Trophoblast cell (in vitro differentiated cells and primary cell): Measurements from ENCODE around the gene TMEM245.

Source experiments
- DNase-seq, 2 donors: peaks; one replicate each; pipeline ENCODE4 v3.0.0-alpha.2; 2016
- H2AFZ ChIP-seq: 2 replicates; pipeline ENCODE4 v1.6.1; 2013; ENCODE audit warnings: low read length, moderate library complexity, mild to moderate bottlenecking; ENCODE audit not compliant: insufficient read depth, poor library complexity
- H2AK5ac ChIP-seq: 2 replicates; pipeline ENCODE4 v1.6.1; 2013; ENCODE audit warnings: mild to moderate bottlenecking, low read length
- H2BK120ac ChIP-seq: 2 replicates; pipeline ENCODE4 v1.6.1; 2013; ENCODE audit warnings: low read length, mild to moderate bottlenecking, moderate library complexity; ENCODE audit not compliant: insufficient read depth, poor library complexity
- H2BK12ac ChIP-seq: 2 replicates; pipeline ENCODE4 v1.6.1; 2013; ENCODE audit warnings: mild to moderate bottlenecking, low read length, moderate library complexity
- H2BK5ac ChIP-seq: 2 replicates; pipeline ENCODE4 v1.6.1; 2013; ENCODE audit warnings: low read length, low read depth, moderate library complexity, mild to moderate bottlenecking; ENCODE audit not compliant: poor library complexity
- H3K14ac ChIP-seq: 2 replicates; pipeline ENCODE4 v1.6.1; 2013; ENCODE audit warnings: mild to moderate bottlenecking, low read length
- H3K18ac ChIP-seq: 2 replicates; pipeline ENCODE4 v1.6.1; 2013; ENCODE audit warnings: mild to moderate bottlenecking, low read length
- H3K23ac ChIP-seq: 2 replicates; pipeline ENCODE4 v1.6.1; 2013; ENCODE audit warnings: low read length
- H3K27ac ChIP-seq: 2 replicates; pipeline ENCODE4 v1.5.1; 2013; ENCODE audit warnings: low read depth, mild to moderate bottlenecking, inconsistent platforms, low read length, moderate library complexity
- H3K27me3 ChIP-seq: 2 replicates; pipeline ENCODE4 v1.6.1; 2013; ENCODE audit warnings: inconsistent platforms, mild to moderate bottlenecking, low read length, moderate library complexity; ENCODE audit not compliant: insufficient read depth
- H3K36me3 ChIP-seq, 2 experiments: 1 replicate in 1 of 2; 2 replicates in 1 of 2; pipeline ENCODE4 v1.6.1; 2013; ENCODE audit warnings: low read length in 2 of 2, mild to moderate bottlenecking in 2 of 2, moderate library complexity in 1 of 2; ENCODE audit not compliant: insufficient read depth in 2 of 2, control insufficient read depth in 1 of 2
- H3K4ac ChIP-seq: 2 replicates; pipeline ENCODE4 v1.6.1; 2013; ENCODE audit warnings: low read depth, mild to moderate bottlenecking, low read length, moderate library complexity
- H3K4me1 ChIP-seq, 2 experiments: 1 replicate in 1 of 2; 2 replicates in 1 of 2; pipeline ENCODE4 v1.6.1; 2013; ENCODE audit warnings: low read length in 2 of 2, mild to moderate bottlenecking in 2 of 2, moderate library complexity in 1 of 2; ENCODE audit not compliant: insufficient read depth in 2 of 2, control insufficient read depth in 1 of 2
- H3K4me2 ChIP-seq: 2 replicates; pipeline ENCODE4 v1.6.1; 2013; ENCODE audit warnings: inconsistent platforms, mild to moderate bottlenecking, low read length, moderate library complexity
- H3K4me3 ChIP-seq: 2 replicates; pipeline ENCODE4 v1.5.1; 2013; ENCODE audit warnings: mild to moderate bottlenecking, low read depth, low read length, inconsistent platforms
- H3K79me1 ChIP-seq: one replicate; pipeline ENCODE4 v1.6.1; 2013; ENCODE audit warnings: low read length
- H3K79me2 ChIP-seq: 2 replicates; pipeline ENCODE4 v1.6.1; 2013; ENCODE audit warnings: low read length, mild to moderate bottlenecking; ENCODE audit not compliant: control insufficient read depth, insufficient read depth, poor library complexity
- H3K9ac ChIP-seq: 2 replicates; pipeline ENCODE4 v1.6.1; 2013; ENCODE audit warnings: mild to moderate bottlenecking, low read length
- H3K9me3 ChIP-seq: 2 replicates; pipeline ENCODE4 v1.6.1; 2013; ENCODE audit warnings: low read depth, mild to moderate bottlenecking, control low read depth, inconsistent platforms, low read length; ENCODE audit not compliant: insufficient read depth
- H4K12ac ChIP-seq: 2 replicates; pipeline ENCODE4 v1.6.1; 2013; ENCODE audit warnings: low read depth, mild to moderate bottlenecking, low read length, moderate library complexity
- H4K8ac ChIP-seq: 2 replicates; pipeline ENCODE4 v1.6.1; 2013; ENCODE audit warnings: low read depth, mild to moderate bottlenecking, low read length, moderate library complexity
- H4K91ac ChIP-seq: one replicate; pipeline ENCODE4 v1.6.1; 2013; ENCODE audit warnings: low read depth, mild to moderate bottlenecking, low read length, moderate library complexity
- WGBS: extraction: QIAGEN DNeasy Blood & Tissue Kit; methylation state at CpG from one replicate; pipeline ENCODE4 v1.1.7; 2013; ENCODE audit warnings: missing lambda C conversion rate; ENCODE audit not compliant: insufficient read length, insufficient coverage; ENCODE audit errors: extremely low coverage; 5-methylcytosine and 5-hydroxymethylcytosine counted together

The TMEM245 gene

DNA sequence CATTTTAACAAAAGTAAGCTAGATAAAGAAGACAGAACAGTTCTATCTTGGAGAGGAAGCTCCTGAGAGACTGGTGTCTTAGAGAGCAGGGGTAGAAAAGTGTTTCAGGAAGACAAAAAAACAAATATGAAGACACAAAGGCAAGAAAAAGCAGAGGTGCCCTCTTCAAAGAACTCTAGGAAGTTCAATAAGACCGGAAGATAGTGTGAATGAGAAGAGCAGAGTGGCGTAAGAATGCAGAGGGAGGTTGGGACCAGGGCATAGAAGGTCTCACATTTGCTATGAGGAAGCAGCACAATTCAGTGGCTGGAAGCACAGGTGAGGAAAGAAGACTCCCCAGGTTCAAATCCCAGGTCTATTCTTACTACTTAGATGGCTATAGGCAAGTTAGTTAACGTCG lies 22.6 kb downstream of the TMEM245 start:
- H3K9ac ChIP-seq: no peak overlapping the region
- peaks cover 3% of the 10 kb centered on the region for H3K79me1 ChIP-seq
- no peak overlapping the region for H4K8ac ChIP-seq
- peaks cover 4 to 12% of the 10 kb centered on the region in 2 experiments for H3K4me1 ChIP-seq
- H4K12ac ChIP-seq: no peak overlapping the region
- no peak overlapping the region for H3K4me2 ChIP-seq
- H3K36me3 ChIP-seq: peaks cover 0 to 2% of the 10 kb centered on the region in 2 experiments
- H3K27me3 ChIP-seq: no peaks in the 10 kb centered on the region
- H3K27ac ChIP-seq: no peak overlapping the region
- H3K23ac ChIP-seq: no peak overlapping the region
- H3K18ac ChIP-seq: no peak overlapping the region
- H2AFZ ChIP-seq: no peak overlapping the region
- H3K79me2 ChIP-seq: peaks cover 9% of the 10 kb centered on the region
- no peak overlapping the region for H2BK120ac ChIP-seq
- no peak for DNase-seq
- no peak overlapping the region for H2BK5ac ChIP-seq
- H4K91ac ChIP-seq: no peak overlapping the region
- no peak overlapping the region for H2AK5ac ChIP-seq
- no peak overlapping the region for H3K4me3 ChIP-seq
- no peak overlapping the region for H2BK12ac ChIP-seq
- no peak overlapping the region for H3K14ac ChIP-seq
- no CpG with 5 or more reads among the region's 4 CpGs for WGBS
- peak overlapping the region; percentile 78 for H3K4ac ChIP-seq
- no peaks in the 10 kb centered on the region for H3K9me3 ChIP-seq

DNA sequence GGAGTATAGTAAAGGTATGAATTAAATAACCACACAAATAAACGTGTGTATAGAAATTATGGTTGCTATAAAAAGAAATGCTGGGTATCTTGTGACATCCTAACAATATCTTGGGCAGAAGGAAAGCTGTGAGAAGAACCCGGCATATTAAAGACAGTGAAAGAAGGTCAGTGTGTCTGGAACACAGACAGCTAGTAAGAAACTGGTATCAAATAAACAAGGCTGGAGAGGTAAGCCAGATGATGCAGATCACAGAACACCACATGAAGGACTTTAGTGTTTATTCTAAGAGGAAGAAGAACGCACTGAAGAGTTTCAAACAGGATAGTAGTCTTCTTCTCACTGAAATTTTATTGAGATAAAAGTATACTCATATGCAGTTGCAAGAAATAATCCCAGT lies 24.4 kb downstream of the TMEM245 start:
- H4K91ac ChIP-seq: no peak overlapping the region
- H2BK120ac ChIP-seq: no peak overlapping the region
- no peaks in the 10 kb centered on the region for H3K9me3 ChIP-seq
- peaks cover 9% of the 10 kb centered on the region for H3K79me2 ChIP-seq
- no peak overlapping the region for H3K18ac ChIP-seq
- no peaks in the 10 kb centered on the region for H3K27me3 ChIP-seq
- peaks cover 3% of the 10 kb centered on the region for H3K79me1 ChIP-seq
- H3K14ac ChIP-seq: no peak overlapping the region
- no peak overlapping the region for H4K12ac ChIP-seq
- no peak overlapping the region for H3K23ac ChIP-seq
- DNase-seq: no peak
- no peak overlapping the region for H3K4me3 ChIP-seq
- H2AK5ac ChIP-seq: no peak overlapping the region
- WGBS: no CpG with 5 or more reads among the region's 3 CpGs
- H2AFZ ChIP-seq: no peak overlapping the region
- no peak overlapping the region for H2BK12ac ChIP-seq
- no peak overlapping the region for H4K8ac ChIP-seq
- no peak overlapping the region for H3K4ac ChIP-seq
- H3K36me3 ChIP-seq: peaks cover 3 to 5% of the 10 kb centered on the region in 2 experiments
- no peak overlapping the region for H3K27ac ChIP-seq
- peaks cover 4 to 13% of the 10 kb centered on the region in 2 experiments for H3K4me1 ChIP-seq
- no peak overlapping the region for H2BK5ac ChIP-seq
- H3K9ac ChIP-seq: no peak overlapping the region
- H3K4me2 ChIP-seq: no peak overlapping the region

DNA sequence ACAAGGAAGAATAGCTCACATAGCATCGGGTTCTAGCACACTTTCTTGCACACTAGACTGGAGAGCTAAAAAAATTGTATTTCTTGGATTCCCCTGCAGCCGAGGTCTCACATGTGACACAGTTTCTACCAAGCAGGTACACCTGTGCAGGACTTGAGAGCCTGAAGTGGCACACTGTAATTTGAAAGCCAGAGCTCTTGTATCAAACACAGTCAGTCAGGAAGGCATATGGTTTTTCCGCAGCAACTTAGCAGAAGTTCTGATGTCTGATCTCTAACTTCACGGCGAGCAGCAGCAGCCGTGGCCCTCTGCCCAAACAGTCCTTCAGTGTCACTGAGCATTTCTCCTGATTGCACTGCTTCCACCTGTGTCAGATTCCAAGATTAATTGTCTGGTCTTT lies 25.5 kb downstream of the TMEM245 start:
- no peak overlapping the region for H2AFZ ChIP-seq
- peaks cover 5 to 8% of the 10 kb centered on the region in 2 experiments for H3K36me3 ChIP-seq
- H2BK120ac ChIP-seq: no peak overlapping the region
- no peaks in the 10 kb centered on the region for H3K9me3 ChIP-seq
- no peaks in the 10 kb centered on the region for H3K27me3 ChIP-seq
- H3K4me3 ChIP-seq: no peak overlapping the region
- no peak overlapping the region for H3K23ac ChIP-seq
- DNase-seq: no peak
- H3K4ac ChIP-seq: no peak overlapping the region
- H3K9ac ChIP-seq: no peak overlapping the region
- no peak overlapping the region for H2BK5ac ChIP-seq
- no peak overlapping the region for H2AK5ac ChIP-seq
- H3K79me1 ChIP-seq: no peaks in the 10 kb centered on the region
- no peak overlapping the region for H2BK12ac ChIP-seq
- H3K4me1 ChIP-seq: peaks cover 0 to 8% of the 10 kb centered on the region in 2 experiments
- H3K27ac ChIP-seq: no peak overlapping the region
- peaks cover 6% of the 10 kb centered on the region for H3K79me2 ChIP-seq
- H3K4me2 ChIP-seq: no peak overlapping the region
- H3K14ac ChIP-seq: no peak overlapping the region
- no CpG with 5 or more reads among the region's 6 CpGs for WGBS
- H3K18ac ChIP-seq: no peak overlapping the region
- no peak overlapping the region for H4K12ac ChIP-seq
- H4K8ac ChIP-seq: no peak overlapping the region
- H4K91ac ChIP-seq: no peak overlapping the region

DNA sequence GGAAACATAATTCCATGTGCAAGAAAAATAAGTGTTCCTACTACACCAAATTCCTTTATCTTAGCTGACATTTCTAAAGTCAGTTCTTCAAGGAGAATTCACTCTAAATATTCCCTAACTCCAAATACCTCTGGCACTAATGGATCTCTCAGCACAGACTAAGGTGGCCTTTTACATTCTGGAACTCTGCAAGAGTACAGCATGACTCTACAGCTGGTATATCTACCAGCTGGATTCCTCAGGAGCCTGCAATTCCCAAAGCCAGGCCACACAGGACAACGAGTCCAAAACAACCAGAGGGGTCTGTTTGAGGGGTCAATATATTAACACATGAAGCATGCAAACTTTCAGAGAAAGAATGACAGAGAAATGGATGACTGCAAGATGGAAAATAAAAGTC lies 27.2 kb downstream of the TMEM245 start:
- H3K27me3 ChIP-seq: no peaks in the 10 kb centered on the region
- no peak overlapping the region for H3K23ac ChIP-seq
- no CpG with 5 or more reads among the region's 1 CpG for WGBS
- no peak overlapping the region for H3K9ac ChIP-seq
- H3K79me2 ChIP-seq: peaks cover 3% of the 10 kb centered on the region
- no peak overlapping the region for H3K4me3 ChIP-seq
- no peak overlapping the region for H2AK5ac ChIP-seq
- peaks cover 8 to 14% of the 10 kb centered on the region in 2 experiments for H3K36me3 ChIP-seq
- no peak overlapping the region for H3K4me2 ChIP-seq
- no peaks in the 10 kb centered on the region for H3K79me1 ChIP-seq
- H4K91ac ChIP-seq: no peak overlapping the region
- H3K18ac ChIP-seq: no peak overlapping the region
- H3K4ac ChIP-seq: no peak overlapping the region
- H4K12ac ChIP-seq: no peak overlapping the region
- no peak overlapping the region for H4K8ac ChIP-seq
- no peak for DNase-seq
- no peak overlapping the region for H2BK120ac ChIP-seq
- peaks cover 0 to 3% of the 10 kb centered on the region in 2 experiments for H3K4me1 ChIP-seq
- H3K9me3 ChIP-seq: no peaks in the 10 kb centered on the region
- no peak overlapping the region for H3K27ac ChIP-seq
- H2AFZ ChIP-seq: no peak overlapping the region
- no peak overlapping the region for H2BK12ac ChIP-seq
- H3K14ac ChIP-seq: no peak overlapping the region
- no peak overlapping the region for H2BK5ac ChIP-seq
